Immature natural killer cell (primary cell): ENCODE data around the gene AOX1. TPM values are rescaled to one million over a fixed set of nuclear protein-coding genes. Genes with fewer than 3 reads are reported as not detected.
A peak's percentile ranks its signal among the peaks of the same experiment; 100 is the strongest.

Experiments used
- DNase-seq, 3 donors: peaks; one replicate each; pipeline ENCODE4 v3.0.0; 2022; ENCODE audit warnings: mixed read lengths in 1 of 3
- H3K27ac Mint-ChIP-seq, 6 donors: one replicate each; pipeline ENCODE4 v1.8.0; 2020; ENCODE audit warnings: mixed read lengths in 6 of 6, mild to moderate bottlenecking in 5 of 6, inconsistent platforms in 4 of 6, moderate library complexity in 3 of 6
- H3K27me3 Mint-ChIP-seq, 3 donors: one replicate each; pipeline ENCODE4 v1.8.0; 2020 to 2021; ENCODE audit warnings: low read depth in 3 of 3, mild to moderate bottlenecking in 3 of 3, mixed read lengths in 3 of 3, moderate library complexity in 3 of 3, inconsistent platforms in 1 of 3
- H3K36me3 Mint-ChIP-seq, 3 donors: one replicate each; pipeline ENCODE4 v1.8.0; 2020; ENCODE audit warnings: mixed read lengths in 3 of 3, inconsistent platforms in 2 of 3, mild to moderate bottlenecking in 2 of 3
- H3K4me1 Mint-ChIP-seq, 2 donors: one replicate each; pipeline ENCODE4 v1.8.0; 2020; ENCODE audit warnings: inconsistent platforms in 2 of 2, mild to moderate bottlenecking in 2 of 2, mixed read lengths in 2 of 2, moderate library complexity in 1 of 2
- H3K4me3 Mint-ChIP-seq, 5 donors: one replicate each; pipeline ENCODE4 v1.8.0; 2020; ENCODE audit warnings: mild to moderate bottlenecking in 5 of 5, mixed read lengths in 5 of 5, inconsistent platforms in 3 of 5, moderate library complexity in 3 of 5
- H3K9me3 Mint-ChIP-seq, 6 donors: one replicate each; pipeline ENCODE4 v1.8.0; 2020; ENCODE audit warnings: mild to moderate bottlenecking in 6 of 6, mixed read lengths in 6 of 6, inconsistent platforms in 4 of 6, moderate library complexity in 3 of 6
- polyA plus RNA-seq, 3 donors: library from polyadenylated mRNA; unstranded; fragments of 300-500 nt; fragmentation: Illumina TruSeq; gene quantifications; one replicate each; pipeline ENCODE4 v1.2.3, GENCODE V29; 2021

Gene AOX1
- polyA plus RNA-seq, 3 donors from 2014 or later: not detected

DNA sequence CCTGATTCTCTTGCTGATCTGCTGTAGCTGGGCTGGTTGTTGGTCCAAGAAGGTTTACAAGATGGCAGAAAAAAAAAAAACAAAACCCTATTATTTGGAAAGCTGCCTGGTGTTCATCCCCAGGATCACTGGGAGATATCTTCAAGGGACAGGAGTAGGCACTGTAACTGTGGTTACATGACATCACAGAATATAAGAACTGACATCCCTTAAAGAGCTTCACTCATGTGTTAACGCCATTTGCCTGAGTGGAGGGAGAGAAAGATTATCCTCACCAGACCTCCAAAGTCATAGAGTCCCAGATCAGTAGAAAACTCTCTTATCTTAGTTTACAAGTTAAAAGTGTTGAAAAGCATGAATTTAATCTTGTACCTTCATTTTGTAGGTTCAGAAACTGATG lies 130.6 kb downstream of the AOX1 start:
- Mint-ChIP-seq H3K27ac (peak overlapping the region in 3 of 6 donors; percentile 5 to 18 (median 16)), H3K4me3 (no peak overlapping the region), H3K27me3 (peaks cover 6 to 19% (median 9%) of the 10 kb centered on the region in 3 donors), H3K9me3 (no peaks in the 10 kb centered on the region), H3K4me1 (peaks cover 13 to 18% of the 10 kb centered on the region in 2 donors), H3K36me3 (no peaks in the 10 kb centered on the region)
- DNase-seq: no peak

Other genes with a start within 250 kb of the AOX1 start
- 10 to 100 TPM; 15.5 to 19.9 (median 16.0) TPM for gene KCTD18, start 75.9 kb upstream of the AOX1 start, polyA plus RNA-seq
- gene SGO2, start 59.8 kb upstream of the AOX1 start, polyA plus RNA-seq: 1 to 10 TPM; 3.4 to 6.1 (median 4.3) TPM
- gene BZW1, start 225.9 kb downstream of the AOX1 start, polyA plus RNA-seq: 100 to 1,000 TPM; 354 to 367 (median 365) TPM